K562 (cell line): Measurements from ENCODE around the gene SLC4A1. TPM values are rescaled to one million over a fixed set of nuclear protein-coding genes. Genes with fewer than 3 reads are reported as not detected.

Source experiments
- BRCA1 ChIP-seq, 2 experiments: fragments of 450-650 bp in 1 of 2; sonication (generic) in 1 of 2; formaldehyde crosslinking in 1 of 2; IDR thresholded peaks; 2 replicates each; pipeline versions ENCODE4 v1.5.0 to v1.6.1; 2017 to 2020; ENCODE audit warnings: mild to moderate bottlenecking in 1 of 2, missing genetic modification reagents in 1 of 2
- BRD4 ChIP-seq: fragments of 200-600 bp; sonication (generic); IDR thresholded peaks from 2 replicates; pipeline ENCODE4 v1.6.1; 2017; ENCODE audit warnings: inconsistent platforms
- ESRRA ChIP-seq: fragments of 450-650 bp; IDR thresholded peaks from 2 replicates; pipeline ENCODE4 v1.6.1; 2014; ENCODE audit warnings: low read depth, mild to moderate bottlenecking, moderate library complexity, borderline replicate concordance
- FOXP1 ChIP-seq: sonication (generic); formaldehyde crosslinking; IDR thresholded peaks from 2 replicates; pipeline ENCODE4 v1.8.0; 2022; ENCODE audit warnings: mild to moderate bottlenecking, missing genetic modification reagents
- GTF2F1 ChIP-seq: IDR thresholded peaks from 2 replicates; pipeline ENCODE4 v1.6.1; 2011; ENCODE audit warnings: low read depth, low read length, improper control_type of control experiment
- L3MBTL2 ChIP-seq: fragments of 450-650 bp; IDR thresholded peaks from 2 replicates; pipeline ENCODE4 v1.6.1; 2016; ENCODE audit warnings: mild to moderate bottlenecking, moderate library complexity
- MITF ChIP-seq: IDR thresholded peaks from 2 replicates; pipeline ENCODE4 v1.6.1; 2014; ENCODE audit warnings: antibody characterized with exemption
- NFXL1 ChIP-seq: fragments of 450-650 bp; formaldehyde crosslinking; IDR thresholded peaks from 2 replicates; pipeline ENCODE4 v1.4.0; 2021; ENCODE audit warnings: mild to moderate bottlenecking
- PHB2 ChIP-seq: fragments of 450-650 bp; IDR thresholded peaks from 2 replicates; pipeline ENCODE4 v1.6.1; 2017; ENCODE audit warnings: low read depth
- SIN3B ChIP-seq: fragments of 450-650 bp; IDR thresholded peaks from 2 replicates; pipeline ENCODE4 v1.6.1; 2017; ENCODE audit warnings: low read depth, mild to moderate bottlenecking, moderate library complexity
- SMARCA5 ChIP-seq: fragments of 450-650 bp; IDR thresholded peaks from 2 replicates; pipeline ENCODE4 v1.6.1; 2016
- TRIM24 ChIP-seq, 2 experiments: fragments of 450-650 bp; IDR thresholded peaks; 2 replicates each; pipeline ENCODE4 v1.6.1; 2016
- ZNF140 ChIP-seq: fragments of 250-450 bp; sonication (Bioruptor Pico); IDR thresholded peaks from 2 replicates; pipeline ENCODE4 v1.8.0; 2021; ENCODE audit warnings: moderate library complexity, mild to moderate bottlenecking, inconsistent platforms
- ZNF518B ChIP-seq: fragments of 250-450 bp; sonication (Bioruptor Pico); IDR thresholded peaks from 2 replicates; pipeline ENCODE4 v1.5.0; 2021; ENCODE audit warnings: mild to moderate bottlenecking, moderate library complexity
- polyA plus RNA-seq, 8 experiments: library from polyadenylated mRNA; depleted of rRNA in 4 of 8; stranded (reverse) in 5 of 8; unstranded in 3 of 8; fragments of >200 nt; fragmentation: Nextera tagmentation in 2 of 8; fragmentation: Illumina TruSeq in 1 of 8; extraction: Ambion mirVana in 2 of 8; extraction: Trizol in 1 of 8; gene quantifications; 2 replicates each; pipeline versions ENCODE4 v1.2.1 to v1.2.3, GENCODE V29; 2011 to 2014; ENCODE audit warnings: inconsistent platforms in 1 of 8, missing spikeins in 1 of 8
- total RNA-seq, 7 experiments: library from RNA; depleted of rRNA in 6 of 7; stranded (reverse); fragments of >200 nt in 6 of 7; fragmentation: Illumina TruSeq in 2 of 7; extraction: Trizol in 2 of 7; gene quantifications; 2 replicates each; pipeline versions ENCODE4 v1.2.1 to v1.2.3, GENCODE V29; 2011 to 2021; ENCODE audit warnings: low replicate concordance in 1 of 7
- TF ChIP-seq, protein P1 (sequence below): fragments of 450-650 bp; formaldehyde crosslinking; IDR thresholded peaks from 2 replicates; pipeline ENCODE4 v1.4.0; 2022; ENCODE audit warnings: missing genetic modification characterization
- TF ChIP-seq, protein P2 (sequence below): conservative IDR thresholded peaks from 2 replicates; pipeline ENCODE4 v1.6.1; 2011; ENCODE audit warnings: low read depth, mild to moderate bottlenecking, low read length; ENCODE audit not compliant: control insufficient read depth

Gene SLC4A1
- total and polyA plus RNA-seq, 9 of the 15 experiments (the other 6 are each of a cell fraction or from before 2014, with no cell fraction given) = 0.14 to 1.00 (median 0.53) TPM

GRCh38 chr17:44263345-44263902 lies 4.5 kb downstream of the SLC4A1 start (continued):
- TF ChIP-seq BRD4 (no peak), BRCA1 (IDR thresholded peaks at IDR 0.05) (no peak), BRCA1 (CRISPR knock-in tag; IDR thresholded peaks at IDR 0.05) (no peak), TRIM24 (IDR thresholded peaks at IDR 0.05) (no peak), ZNF518B (CRISPR knock-in tag) (no peak), ESRRA (no peak), SIN3B (no peak), FOXP1 (CRISPR knock-in tag) (no peak), NFXL1 (CRISPR knock-in tag) (no peak), GTF2F1 (no peak), MITF (no peak), ZNF140 (CRISPR knock-in tag) (no peak), L3MBTL2 (no peak), SMARCA5 (peak; percentile 67; the same call in 1 of the 2 replicates), PHB2 (no peak)
- TF ChIP-seq, protein P1, sequence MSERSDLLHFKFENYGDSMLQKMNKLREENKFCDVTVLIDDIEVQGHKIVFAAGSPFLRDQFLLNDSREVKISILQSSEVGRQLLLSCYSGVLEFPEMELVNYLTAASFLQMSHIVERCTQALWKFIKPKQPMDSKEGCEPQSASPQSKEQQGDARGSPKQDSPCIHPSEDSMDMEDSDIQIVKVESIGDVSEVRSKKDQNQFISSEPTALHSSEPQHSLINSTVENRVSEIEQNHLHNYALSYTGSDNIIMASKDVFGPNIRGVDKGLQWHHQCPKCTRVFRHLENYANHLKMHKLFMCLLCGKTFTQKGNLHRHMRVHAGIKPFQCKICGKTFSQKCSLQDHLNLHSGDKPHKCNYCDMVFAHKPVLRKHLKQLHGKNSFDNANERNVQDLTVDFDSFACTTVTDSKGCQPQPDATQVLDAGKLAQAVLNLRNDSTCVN (CRISPR knock-in tag) = no peak
- TF ChIP-seq, protein P2, sequence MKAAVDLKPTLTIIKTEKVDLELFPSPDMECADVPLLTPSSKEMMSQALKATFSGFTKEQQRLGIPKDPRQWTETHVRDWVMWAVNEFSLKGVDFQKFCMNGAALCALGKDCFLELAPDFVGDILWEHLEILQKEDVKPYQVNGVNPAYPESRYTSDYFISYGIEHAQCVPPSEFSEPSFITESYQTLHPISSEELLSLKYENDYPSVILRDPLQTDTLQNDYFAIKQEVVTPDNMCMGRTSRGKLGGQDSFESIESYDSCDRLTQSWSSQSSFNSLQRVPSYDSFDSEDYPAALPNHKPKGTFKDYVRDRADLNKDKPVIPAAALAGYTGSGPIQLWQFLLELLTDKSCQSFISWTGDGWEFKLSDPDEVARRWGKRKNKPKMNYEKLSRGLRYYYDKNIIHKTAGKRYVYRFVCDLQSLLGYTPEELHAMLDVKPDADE = no peak
